GM19438 (cell line): ENCODE measurements around the gene ARHGAP22.

Experiments used
- ATAC-seq: cut with Tn5 transposase; IDR thresholded peaks from one replicate; pipeline ENCODE4 v1.9.1; 2021; ENCODE audit warnings: low read depth; ENCODE audit not compliant: unreplicated experiment

ARHGAP22 gene

DNA sequence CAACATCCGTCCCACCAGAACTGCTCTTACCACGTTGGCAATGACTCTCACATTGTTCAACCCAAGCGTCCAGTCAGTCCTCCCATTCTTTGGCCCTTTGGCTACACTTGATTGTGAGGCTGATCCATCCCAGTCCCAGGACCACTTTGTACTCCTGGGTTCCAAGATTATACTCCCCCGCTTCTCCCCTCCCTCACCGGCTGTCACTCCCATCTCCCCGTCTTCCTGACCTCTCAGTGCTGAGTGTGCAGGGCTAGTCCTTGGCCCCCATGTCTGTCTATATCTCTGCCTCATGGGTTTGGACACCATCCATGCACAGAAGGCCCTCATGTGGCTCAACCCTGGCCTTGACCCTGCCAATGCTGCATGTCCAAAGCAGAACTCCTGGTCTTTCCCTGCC lies 12.5 kb downstream of the ARHGAP22 start:
- no peak for ATAC-seq

DNA sequence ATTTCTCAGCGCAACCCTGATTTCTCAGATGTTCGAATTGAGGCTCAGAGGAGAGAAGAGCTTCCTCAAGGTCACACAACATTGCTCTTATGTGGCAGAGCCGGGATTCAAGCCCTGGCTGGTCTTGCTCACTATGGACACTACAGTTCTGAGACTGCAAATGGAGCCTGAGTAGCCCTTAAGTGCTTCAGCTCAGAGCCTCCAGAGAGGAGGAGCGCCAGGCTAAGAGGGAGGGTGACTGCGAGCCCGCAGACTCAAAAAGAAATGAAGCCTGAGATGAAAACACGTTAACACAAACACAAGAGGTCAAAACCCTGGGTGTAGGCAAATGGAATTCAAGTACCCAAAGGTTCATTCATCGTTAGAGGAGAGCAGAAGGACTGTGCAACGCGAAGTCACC lies 13.9 kb downstream of the ARHGAP22 start:
- no peak for ATAC-seq

DNA sequence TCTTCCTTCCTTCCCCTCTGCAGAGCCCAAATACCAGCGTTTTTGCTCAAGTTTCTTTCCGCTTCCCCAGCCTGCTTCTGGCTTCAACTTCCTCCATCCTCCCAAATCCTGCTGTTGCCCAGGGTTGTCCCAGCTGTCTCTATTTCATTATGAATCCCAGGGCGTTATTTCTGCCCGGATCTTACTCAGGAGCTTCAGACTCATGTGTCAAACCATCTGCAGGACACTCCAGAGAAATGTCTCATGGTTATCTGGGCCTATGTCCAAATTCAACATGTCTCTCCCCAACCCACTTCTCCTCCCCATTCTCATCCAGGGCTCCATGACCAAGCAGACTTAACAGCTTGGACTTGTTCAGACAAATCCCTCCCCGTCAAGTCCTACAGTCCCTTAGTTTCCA lies 15.6 kb downstream of the ARHGAP22 start:
- ATAC-seq: no peak

DNA sequence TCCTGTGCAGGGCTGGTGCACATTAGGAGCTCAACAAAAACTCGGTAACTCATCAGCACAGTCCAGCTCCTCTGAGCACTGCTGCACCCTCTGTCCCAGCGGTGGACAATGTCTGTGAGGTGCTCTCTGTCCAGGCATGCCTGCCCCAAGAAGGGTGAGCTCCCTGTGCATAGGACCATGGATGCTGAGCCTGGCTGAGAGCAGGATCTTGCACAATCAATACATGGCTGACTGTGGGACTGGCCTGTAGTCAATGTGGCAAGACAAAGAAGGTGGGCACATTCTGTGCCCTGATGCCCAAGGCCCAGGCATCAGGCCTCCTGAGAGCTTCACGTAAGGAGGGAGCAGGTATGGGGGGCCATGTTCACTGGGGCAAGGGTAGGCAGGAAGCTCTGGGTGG lies 17.1 kb downstream of the ARHGAP22 start:
- no peak for ATAC-seq

DNA sequence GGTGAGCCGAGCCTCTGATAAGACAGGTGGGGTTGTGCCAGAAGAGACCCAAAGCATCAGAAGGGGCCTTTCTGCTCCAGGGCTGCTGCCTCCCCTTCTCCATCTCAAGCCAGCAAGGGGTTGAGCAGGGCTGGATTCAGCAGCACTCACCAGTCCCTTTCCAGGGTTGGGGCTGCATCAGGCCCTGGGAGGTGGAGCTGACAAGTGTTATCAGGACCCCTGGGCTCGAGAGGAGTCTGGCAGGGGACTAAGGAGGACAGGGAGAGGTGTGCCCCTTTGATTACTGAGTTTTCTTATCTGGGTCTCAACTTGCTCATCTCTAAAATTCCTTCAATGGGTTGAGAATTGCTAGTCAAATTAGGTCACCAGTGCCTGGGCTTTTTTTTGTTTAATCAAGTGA lies 17.8 kb downstream of the ARHGAP22 start:
- no peak for ATAC-seq

DNA sequence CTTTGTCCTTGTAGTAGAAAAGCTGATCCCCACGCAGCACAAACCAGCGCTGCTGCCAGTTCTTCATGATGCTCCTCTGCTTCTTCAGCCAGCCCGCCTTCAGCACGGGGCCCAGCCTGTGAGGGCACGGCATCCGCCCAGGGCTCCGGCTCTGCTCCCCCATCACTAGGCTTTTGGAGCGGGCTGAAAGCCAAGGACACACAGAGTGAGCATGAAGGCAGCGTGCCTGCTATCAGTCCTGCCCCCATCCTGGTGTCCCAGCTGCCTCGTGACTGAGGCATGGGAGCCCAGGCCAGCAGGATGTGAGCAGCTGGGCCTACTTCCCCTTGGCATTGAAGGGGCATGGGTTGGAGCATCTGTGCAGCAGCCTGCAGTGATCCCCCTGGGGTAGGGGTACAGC lies 21.9 kb downstream of the ARHGAP22 start:
- no peak for ATAC-seq

DNA sequence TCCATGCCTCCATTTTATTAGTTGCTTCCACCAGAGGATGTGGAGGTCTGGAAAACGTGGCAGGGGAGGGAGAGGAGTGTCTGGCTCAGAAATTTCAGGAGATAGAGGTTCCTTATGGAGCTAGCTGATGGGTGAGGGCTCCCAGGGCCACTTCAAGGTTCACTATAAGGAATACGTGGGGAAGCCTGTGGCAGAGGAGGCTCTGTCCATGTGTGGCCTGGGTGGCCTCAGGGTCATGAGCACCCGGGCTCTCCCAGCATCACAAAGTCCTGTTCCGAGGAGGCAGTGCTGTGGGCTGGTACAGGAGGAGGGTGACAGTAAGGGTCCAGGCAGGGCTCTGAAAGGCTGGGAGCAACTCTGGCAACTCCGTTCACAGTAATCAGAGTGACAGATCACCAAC lies 24.6 kb downstream of the ARHGAP22 start:
- ATAC-seq: no peak

DNA sequence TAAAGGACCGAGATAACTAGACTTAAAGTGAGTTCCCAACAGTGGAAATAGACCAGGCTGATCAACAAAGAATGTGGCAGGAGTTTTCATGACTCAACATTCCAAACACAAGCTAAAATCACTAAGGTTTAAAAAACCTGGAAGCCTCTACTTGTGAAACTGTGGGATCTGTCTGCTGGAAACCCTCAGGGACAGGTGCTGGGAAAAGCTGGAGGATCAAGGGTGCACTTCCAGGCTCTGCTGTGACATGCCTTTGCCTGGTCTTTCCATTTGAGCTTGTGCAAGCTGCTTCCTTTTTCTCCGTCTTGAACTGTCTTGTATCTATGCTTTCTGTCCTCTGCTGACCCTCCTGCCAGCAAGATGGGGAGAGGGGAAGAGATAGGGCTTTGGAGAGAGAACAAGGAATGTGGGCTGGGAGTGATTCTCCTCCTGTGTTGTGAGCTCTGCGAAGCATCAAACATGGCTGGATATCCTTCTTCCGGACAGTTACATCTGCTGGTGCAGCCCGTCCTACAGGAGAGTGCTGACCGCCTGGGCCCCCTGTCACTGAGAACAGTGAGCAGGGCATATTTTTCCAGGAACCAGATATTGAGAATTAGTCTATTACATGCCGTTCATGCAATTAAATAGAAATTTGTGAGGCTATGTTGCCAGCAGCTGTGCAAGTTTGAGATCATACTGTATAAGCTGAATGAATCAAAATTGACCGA lies 25.5 kb downstream of the ARHGAP22 start:
- no peak for ATAC-seq

DNA sequence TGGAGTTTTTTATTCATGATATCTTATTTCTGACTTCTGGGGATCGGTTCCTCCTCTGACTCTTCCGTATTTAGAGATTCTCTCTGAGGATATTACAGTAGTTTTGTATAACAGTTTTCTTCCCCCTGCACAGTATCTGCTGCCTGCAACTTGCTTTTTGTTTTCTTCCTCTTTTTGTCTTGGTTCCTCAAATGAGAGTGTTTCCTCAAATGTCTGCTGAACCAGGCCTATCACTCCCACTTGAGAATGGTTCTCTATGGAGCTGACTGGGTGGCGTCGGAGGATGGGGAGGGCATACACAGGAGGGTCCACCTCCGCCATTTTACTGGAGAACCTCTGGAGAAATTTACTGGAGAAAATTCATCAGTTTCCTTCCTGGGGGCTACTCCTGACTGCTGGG lies 27.7 kb downstream of the ARHGAP22 start:
- ATAC-seq: no peak

DNA sequence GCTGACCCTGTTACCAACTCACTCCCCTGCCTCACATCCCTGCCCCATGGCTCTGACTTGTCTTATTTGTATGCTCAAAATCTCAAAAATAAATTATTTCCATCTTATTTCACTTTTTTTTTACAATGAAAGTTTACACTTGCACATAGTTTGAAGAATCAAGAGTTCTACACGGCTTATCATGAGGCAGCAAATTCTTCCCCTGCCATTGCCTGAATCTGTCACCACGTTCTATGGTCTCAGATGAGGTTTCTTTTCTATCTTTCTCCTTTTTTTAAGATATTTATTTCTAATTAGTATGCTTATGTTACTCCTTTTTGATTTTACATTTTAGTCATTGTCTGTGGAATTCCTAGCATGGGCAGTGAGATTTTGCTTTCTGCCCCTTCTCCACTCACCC lies 28.4 kb downstream of the ARHGAP22 start:
- no peak for ATAC-seq

DNA sequence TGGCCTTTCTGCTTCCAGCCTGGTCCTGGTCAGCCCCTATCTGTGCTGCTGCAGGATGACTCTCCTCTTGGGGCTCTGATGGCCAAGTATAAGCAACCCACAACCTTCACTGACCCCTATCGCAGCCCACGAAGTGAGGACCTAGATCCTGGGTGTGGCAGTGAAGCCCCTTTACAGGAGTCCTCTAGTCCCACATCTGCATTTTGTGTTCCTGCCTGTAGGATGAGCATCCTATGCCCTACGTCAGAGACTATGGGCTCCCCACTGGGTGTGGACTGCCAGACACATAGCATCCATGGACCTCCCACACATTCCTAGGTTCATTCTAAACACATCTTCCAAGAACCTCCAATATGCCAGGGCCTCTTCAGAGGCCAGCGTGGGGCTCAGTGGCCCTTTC lies 29.0 kb downstream of the ARHGAP22 start:
- no peak for ATAC-seq

DNA sequence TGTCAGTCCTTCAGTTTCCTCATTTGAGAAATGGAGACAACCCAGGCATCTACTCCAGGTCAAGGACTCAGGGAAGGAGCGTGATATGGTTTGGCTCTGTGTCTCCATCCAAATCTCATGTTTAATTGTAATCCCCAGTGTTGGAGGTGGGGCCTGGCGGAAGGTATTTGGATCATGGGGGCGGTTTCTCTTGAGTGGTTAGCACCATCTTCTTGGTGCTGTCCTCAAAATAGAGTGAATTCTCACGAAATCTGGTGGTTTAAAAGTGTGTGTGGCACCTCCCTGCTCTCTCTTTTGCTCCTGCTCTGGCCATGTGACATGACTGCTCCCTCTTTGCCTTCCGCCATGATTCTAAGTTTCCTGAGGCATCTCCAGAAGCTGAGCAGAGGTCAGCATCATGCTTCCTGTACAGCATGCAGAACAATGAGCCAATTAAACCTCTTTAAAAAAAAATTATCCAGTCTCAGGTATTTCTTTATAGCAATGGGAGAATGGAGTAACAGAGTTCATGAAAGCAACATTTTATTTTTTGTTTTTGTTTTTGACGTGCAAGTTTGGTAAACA lies 30.0 kb downstream of the ARHGAP22 start:
- no peak for ATAC-seq

DNA sequence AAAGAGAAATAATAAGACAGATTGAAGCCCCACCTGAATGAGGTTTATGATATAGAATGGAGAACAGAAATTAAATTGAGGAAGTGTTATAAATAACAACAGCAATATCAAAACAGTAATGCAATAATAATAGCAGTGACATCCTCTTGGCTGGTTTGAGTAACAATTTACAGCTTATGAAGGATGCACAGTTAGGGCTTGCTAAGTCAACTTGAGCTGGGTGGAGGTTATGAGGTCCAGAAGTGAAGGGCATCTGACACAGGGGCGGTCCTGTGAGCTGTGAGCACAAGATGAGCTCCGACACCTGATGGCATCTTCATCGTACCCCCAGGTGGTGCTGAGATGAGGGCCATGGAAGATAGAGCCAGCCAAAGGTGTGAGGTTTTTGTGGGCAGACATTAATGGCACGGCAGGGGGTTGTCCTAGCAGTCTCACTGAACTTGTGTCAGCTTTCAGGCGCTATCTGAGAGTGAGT lies 30.5 kb downstream of the ARHGAP22 start:
- no peak for ATAC-seq

DNA sequence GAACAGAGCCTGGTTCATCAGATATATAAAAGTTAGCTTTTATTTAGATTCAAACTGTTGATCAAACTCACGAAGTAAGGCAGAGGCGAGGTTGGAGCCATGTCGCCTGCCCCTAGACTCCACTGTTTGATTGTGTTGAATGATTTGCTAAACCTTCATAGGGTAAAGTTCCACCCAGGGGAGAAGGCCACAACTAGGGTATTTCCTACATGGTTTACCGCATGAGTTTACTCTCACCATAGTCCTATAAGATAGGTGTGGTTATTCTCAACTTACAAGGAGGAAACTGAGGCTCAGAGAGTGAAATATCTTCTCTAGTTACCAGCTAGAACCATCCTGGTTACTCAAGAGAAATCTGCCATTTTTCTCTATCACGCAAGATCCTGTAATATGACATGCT lies 31.8 kb downstream of the ARHGAP22 start:
- no peak for ATAC-seq

DNA sequence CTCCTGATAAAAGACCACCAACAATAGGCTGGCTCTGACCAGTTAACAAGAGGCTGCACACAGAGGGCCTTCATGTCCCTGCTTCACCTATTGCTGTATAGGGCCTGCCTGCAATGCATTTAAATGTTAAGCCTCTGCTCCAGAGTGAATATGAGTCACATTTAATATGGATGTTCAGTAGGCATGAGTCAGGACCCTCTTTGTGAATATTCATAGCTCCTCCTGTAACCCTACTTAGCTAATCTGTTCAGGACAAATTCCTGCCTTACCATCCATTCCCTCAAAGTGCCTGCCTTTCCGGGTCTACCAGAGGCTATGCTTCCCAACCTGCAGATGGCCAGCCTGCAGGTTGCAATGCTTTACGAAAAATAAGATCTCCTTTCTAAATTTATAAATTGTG lies 32.5 kb downstream of the ARHGAP22 start:
- ATAC-seq: no peak

DNA sequence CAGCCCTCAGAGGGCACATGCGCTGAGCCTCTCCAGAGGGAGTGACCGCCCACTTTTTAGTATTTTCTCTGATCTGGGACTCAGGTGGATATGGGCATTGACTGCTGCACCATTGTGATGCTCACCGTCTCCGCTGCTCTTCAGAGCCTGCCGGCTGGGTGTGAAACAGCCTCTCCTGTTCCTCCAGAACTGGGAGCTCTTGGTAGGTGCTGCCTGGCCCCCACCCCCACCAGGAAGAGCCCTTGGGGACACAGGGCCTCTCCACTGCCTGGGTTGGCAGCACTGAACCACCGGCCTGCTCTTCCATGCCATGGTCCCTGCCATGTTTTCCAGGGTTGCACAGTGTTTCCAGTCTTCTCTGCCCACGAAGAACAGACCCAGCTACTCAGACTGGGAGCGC lies 36.3 kb downstream of the ARHGAP22 start:
- no peak for ATAC-seq

DNA sequence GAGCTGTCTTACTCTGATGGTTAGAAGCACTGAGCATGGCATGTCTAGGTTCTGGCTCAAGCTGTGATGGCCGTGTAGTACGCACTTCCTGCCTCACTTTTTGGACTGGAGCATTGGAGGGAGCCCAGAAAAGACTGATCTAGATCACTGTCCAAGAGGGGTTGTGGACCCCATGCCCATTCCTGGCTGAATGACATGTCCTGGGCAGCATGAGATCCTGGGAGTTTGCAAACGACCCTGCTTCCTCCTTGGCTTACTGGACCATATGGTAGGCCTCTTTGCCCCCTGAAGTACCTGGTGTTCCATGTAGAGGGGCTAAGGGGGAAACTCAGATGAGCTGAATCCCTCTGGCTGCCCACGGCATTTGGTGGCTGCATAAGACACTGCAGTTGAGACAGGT lies 36.7 kb downstream of the ARHGAP22 start:
- ATAC-seq: no peak

DNA sequence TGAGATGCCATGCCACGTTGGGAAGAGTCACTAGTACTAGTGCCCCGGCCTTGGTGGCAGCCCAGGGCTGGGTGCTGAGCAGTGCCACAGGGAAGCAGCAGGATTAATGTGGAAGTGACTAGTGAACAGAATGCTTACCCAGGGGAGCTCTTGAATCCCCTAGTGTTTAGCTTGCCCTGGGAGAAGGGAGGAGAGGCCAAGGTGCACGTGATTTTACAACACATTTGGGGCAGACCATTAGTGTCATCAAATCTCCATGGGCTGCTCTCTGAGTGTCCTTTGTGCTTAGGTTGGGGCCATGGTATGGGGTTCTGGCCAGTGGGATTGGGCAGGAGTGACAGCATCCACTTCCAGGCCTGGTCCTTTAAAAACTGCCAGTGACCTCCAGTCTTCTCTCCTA lies 37.5 kb downstream of the ARHGAP22 start:
- ATAC-seq: no peak

DNA sequence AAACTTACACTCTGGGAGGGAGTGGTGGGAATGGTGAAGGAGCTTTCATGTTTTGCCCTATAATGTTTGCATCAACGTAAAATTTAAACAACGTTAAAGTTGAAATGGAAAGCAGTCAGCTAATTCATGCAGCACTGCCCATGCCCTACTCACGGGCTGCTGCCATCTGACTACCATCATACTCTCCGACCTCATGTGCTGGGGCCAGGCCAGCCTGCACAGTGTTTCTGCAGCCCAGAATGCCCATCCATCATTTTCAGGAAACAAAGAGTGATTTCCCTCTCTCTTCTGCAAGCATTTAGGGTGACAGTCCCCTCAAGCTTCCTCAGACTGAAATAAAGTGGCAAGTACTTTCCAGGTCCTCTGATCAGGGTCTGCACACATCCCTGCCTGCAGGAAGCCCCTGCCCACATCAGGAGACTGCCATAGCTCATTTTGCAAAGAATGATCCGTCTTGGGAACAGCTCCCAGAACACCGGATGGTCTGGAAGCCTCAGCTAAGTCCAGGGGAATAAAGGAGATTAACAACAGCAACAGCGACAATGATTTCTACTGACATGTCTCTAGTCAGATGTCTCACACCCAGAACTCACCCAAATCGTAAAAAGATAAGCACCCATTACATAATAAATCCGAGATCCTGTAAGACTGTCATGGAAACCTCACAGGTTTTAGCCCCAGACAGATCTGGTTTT lies 40.3 kb downstream of the ARHGAP22 start:
- no peak for ATAC-seq

DNA sequence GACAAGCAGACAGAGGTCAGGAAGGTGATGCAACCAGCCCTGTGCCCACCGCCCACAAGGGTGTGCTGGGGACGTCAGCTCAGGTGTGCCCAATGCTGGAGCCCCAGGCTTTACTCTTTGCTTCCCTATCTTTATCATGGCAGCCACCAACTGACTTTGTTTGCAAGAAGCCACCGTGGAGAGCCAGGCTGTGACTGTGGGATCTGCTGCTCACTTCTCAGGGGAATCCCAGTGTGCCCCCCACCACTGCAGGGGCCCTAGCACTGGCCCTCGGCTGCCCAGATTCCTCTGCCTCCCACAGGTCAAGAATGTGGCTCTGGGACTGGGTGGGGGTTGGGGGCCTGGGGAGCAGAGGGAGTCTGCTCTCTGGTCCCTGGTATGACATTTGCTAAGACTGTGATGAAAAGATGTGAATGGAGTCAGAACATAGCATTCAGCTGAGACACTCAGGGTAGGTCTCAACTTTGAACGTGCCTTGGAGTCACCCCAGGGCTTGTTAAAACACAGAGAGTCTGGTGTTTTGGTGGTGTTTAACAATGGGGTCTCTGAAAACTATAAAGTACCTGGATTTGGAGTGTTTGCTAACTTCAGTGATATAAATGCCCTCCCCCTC lies 47.3 kb downstream of the ARHGAP22 start:
- ATAC-seq: no peak

DNA sequence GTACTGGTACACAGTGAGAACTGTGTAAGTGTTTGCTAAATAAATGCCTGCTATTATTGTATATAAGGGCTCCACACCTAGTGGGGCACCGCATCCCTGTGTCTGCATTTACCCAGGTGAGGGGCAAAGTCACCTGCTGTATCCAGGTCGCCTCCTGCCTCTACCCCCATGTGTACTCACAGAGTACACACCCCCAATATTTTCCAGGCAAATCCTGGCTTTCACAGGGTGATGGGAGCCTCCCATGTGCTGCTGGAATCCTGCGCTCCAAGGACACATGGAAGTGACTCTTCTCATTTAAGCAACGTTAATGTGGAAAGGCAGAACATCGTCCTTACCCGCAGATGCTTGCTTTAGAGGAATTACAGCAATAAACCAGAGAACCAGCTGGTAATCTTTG lies 48.2 kb downstream of the ARHGAP22 start:
- ATAC-seq: no peak

DNA sequence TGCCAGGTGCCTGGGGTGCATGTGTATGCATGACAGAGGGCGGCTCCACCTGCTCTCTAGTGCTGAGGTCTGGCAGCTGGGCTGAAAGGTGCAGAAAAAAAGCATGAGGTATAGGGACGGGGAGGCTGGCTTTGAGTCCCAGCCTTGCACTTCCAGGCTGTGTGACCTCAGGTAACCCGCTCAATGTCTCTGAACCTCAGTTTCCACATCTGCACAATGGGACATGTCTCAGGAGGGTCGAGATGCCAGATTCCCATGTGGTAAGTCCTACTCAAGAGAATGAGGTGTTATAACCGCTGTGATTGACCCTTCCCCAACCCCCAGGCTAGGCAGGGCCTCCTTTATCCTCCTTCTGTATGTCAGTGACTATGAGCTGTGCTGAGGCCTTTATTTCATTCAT lies 48.8 kb downstream of the ARHGAP22 start:
- ATAC-seq: no peak
